ENCODE data around the gene PATE3.

DNA sequence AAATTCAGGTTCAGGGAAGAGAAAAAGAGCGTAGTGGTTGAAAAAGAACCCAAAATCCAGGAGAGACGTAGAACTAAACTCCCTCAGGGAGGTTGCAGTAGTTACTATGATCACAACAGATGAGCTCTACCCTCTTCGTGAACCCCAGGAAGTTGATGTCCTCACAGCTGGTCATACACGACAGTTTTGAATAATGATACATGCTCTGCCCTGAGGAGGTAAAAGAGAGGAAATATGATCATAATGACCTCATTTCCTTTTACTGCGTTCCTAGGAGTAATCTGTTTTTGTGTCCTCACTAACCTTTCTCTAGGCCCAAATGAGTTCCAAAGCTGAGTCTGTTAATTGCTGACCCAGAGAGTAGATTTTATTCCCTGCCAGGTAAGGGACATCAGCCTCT lies 10.6 kb upstream of the PATE3 start:
- TF ChIP-seq, protein P1, sequence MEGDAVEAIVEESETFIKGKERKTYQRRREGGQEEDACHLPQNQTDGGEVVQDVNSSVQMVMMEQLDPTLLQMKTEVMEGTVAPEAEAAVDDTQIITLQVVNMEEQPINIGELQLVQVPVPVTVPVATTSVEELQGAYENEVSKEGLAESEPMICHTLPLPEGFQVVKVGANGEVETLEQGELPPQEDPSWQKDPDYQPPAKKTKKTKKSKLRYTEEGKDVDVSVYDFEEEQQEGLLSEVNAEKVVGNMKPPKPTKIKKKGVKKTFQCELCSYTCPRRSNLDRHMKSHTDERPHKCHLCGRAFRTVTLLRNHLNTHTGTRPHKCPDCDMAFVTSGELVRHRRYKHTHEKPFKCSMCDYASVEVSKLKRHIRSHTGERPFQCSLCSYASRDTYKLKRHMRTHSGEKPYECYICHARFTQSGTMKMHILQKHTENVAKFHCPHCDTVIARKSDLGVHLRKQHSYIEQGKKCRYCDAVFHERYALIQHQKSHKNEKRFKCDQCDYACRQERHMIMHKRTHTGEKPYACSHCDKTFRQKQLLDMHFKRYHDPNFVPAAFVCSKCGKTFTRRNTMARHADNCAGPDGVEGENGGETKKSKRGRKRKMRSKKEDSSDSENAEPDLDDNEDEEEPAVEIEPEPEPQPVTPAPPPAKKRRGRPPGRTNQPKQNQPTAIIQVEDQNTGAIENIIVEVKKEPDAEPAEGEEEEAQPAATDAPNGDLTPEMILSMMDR (IDR thresholded peaks at IDR 0.05; ENCODE audit: low read depth, low read length, poor library complexity, severe bottlenecking): no peak
- TF ChIP-seq EZH2phosphoT487 (IDR thresholded peaks at IDR 0.05; ENCODE audit: borderline replicate concordance, low read length): no peak

Measured in DOHH2 (cell line).